MM.1S (cell line): ENCODE results near the gene SGCD.

Experiments used
- DNase-seq: peaks from one replicate; pipeline ENCODE4 v3.0.0-alpha.2; 2015
- H2AFZ ChIP-seq: fragments of 300-600 bp; sonication (generic); 2 replicates; pipeline ENCODE4 v1.6.0; 2016; ENCODE audit warnings: antibody characterized with exemption, low read length
- H3F3A ChIP-seq: fragments of 300-600 bp; sonication (generic); 2 replicates; pipeline ENCODE4 v1.6.1; 2016; ENCODE audit warnings: mild to moderate bottlenecking, antibody characterized with exemption, low read length, moderate library complexity, mixed read lengths; ENCODE audit not compliant: insufficient read depth
- H3K27ac ChIP-seq: fragments of 300-600 bp; sonication (generic); 2 replicates; pipeline ENCODE4 v1.5.1; 2016; ENCODE audit warnings: mild to moderate bottlenecking, low read length
- H3K27me3 ChIP-seq: fragments of 300-600 bp; sonication (generic); replicated peaks from 2 replicates; pipeline ENCODE4 v1.6.0; 2016; ENCODE audit warnings: low read length; ENCODE audit not compliant: insufficient read depth
- H3K36me3 ChIP-seq: fragments of 300-600 bp; sonication (generic); replicated peaks from 2 replicates; pipeline ENCODE4 v1.6.1; 2016; ENCODE audit warnings: mild to moderate bottlenecking, low read length, mixed read lengths; ENCODE audit not compliant: insufficient read depth
- H3K4me1 ChIP-seq: fragments of 300-600 bp; sonication (generic); 2 replicates; pipeline ENCODE4 v1.6.1; 2016; ENCODE audit warnings: low read length, mixed read lengths
- H3K4me2 ChIP-seq: fragments of 300-600 bp; sonication (generic); 2 replicates; pipeline ENCODE4 v1.6.0; 2016; ENCODE audit warnings: low read depth, low read length
- H3K4me3 ChIP-seq: fragments of 300-600 bp; sonication (generic); 2 replicates; pipeline ENCODE4 v1.5.1; 2016; ENCODE audit warnings: low read length, mixed read lengths
- H3K79me2 ChIP-seq: fragments of 300-600 bp; sonication (generic); 2 replicates; pipeline ENCODE4 v1.6.1; 2016; ENCODE audit warnings: mixed run types, low read length, mixed read lengths
- H3K9ac ChIP-seq: fragments of 300-600 bp; sonication (generic); 2 replicates; pipeline ENCODE4 v1.6.1; 2016; ENCODE audit warnings: low read length, mixed read lengths
- H3K9me2 ChIP-seq: fragments of 300-600 bp; sonication (generic); replicated peaks from 2 replicates; pipeline ENCODE4 v1.6.1; 2016; ENCODE audit warnings: mild to moderate bottlenecking, low read length, mixed read lengths; ENCODE audit not compliant: insufficient read depth
- H3K9me3 ChIP-seq: fragments of 300-600 bp; sonication (generic); replicated peaks from 2 replicates; pipeline ENCODE4 v1.6.1; 2016; ENCODE audit warnings: mild to moderate bottlenecking, low read length, mixed read lengths; ENCODE audit not compliant: insufficient read depth
- H4K20me1 ChIP-seq: fragments of 300-600 bp; sonication (generic); 2 replicates; pipeline ENCODE4 v1.6.1; 2016; ENCODE audit warnings: mild to moderate bottlenecking, low read length, moderate library complexity, mixed read lengths; ENCODE audit not compliant: insufficient read depth
- CTCF ChIP-seq: fragments of 300-600 bp; sonication (generic); IDR thresholded peaks from 2 replicates; pipeline ENCODE4 v1.5.1; 2016; ENCODE audit warnings: antibody characterized with exemption, low read length, mixed read lengths
- EZH2 ChIP-seq: fragments of 300-600 bp; sonication (generic); optimal IDR thresholded peaks from 2 replicates; pipeline ENCODE3; 2017; ENCODE audit warnings: low read depth, mild to moderate bottlenecking, antibody characterized with exemption, low read length, mixed read lengths
- EZH2phosphoT487 ChIP-seq: fragments of 300-600 bp; sonication (generic); IDR thresholded peaks from 2 replicates; pipeline ENCODE4 v1.6.1; 2018; ENCODE audit warnings: antibody characterized with exemption, low read length

SGCD gene

GRCh38 chr5:156476158-156476551 is 149.2 kb downstream of the SGCD start:
- Histone ChIP-seq H3K9me3 (no peaks in the 10 kb centered on the region), H3K9ac (no peak overlapping the region), H3K4me2 (no peak overlapping the region), H3K27ac (no peak overlapping the region), H3K36me3 (no peaks in the 10 kb centered on the region), H3K4me3 (no peak overlapping the region), H3K27me3 (no peaks in the 10 kb centered on the region), H3F3A (no peaks in the 10 kb centered on the region), H3K4me1 (no peaks in the 10 kb centered on the region), H2AFZ (no peak overlapping the region), H3K79me2 (no peaks in the 10 kb centered on the region), H3K9me2 (no peaks in the 10 kb centered on the region), H4K20me1 (no peaks in the 10 kb centered on the region)
- TF ChIP-seq CTCF (no peak), EZH2phosphoT487 (no peak), EZH2 (no peak)
- no peak for DNase-seq

- no peak overlapping the region for H3K27ac ChIP-seq
Measured at GRCh38 chr5:156476678-156477077, 149.7 kb downstream of the SGCD start.

GRCh38 chr5:156477196-156477595 is 150.2 kb downstream of the SGCD start:
- Histone ChIP-seq H3K9me2 (no peaks in the 10 kb centered on the region), H3K36me3 (no peaks in the 10 kb centered on the region), H3K27ac (no peak overlapping the region), H3K9me3 (no peaks in the 10 kb centered on the region), H3K9ac (no peak overlapping the region), H3K79me2 (no peaks in the 10 kb centered on the region), H2AFZ (no peak overlapping the region), H4K20me1 (no peaks in the 10 kb centered on the region), H3K4me1 (no peaks in the 10 kb centered on the region), H3K27me3 (no peaks in the 10 kb centered on the region), H3K4me2 (no peak overlapping the region), H3F3A (no peaks in the 10 kb centered on the region), H3K4me3 (no peak overlapping the region)
- TF ChIP-seq CTCF (no peak), EZH2phosphoT487 (no peak), EZH2 (no peak)
- no peak for DNase-seq

More at GRCh38 chr5:156476678-156477077, 149.7 kb downstream of the SGCD start:
- Histone ChIP-seq H3K36me3 (no peaks in the 10 kb centered on the region), H2AFZ (no peak overlapping the region), H3K9ac (no peak overlapping the region), H3K79me2 (no peaks in the 10 kb centered on the region), H3K4me1 (no peaks in the 10 kb centered on the region), H3K27me3 (no peaks in the 10 kb centered on the region), H3K4me2 (no peak overlapping the region), H3F3A (no peaks in the 10 kb centered on the region), H3K9me3 (no peaks in the 10 kb centered on the region), H4K20me1 (no peaks in the 10 kb centered on the region), H3K9me2 (no peaks in the 10 kb centered on the region), H3K4me3 (no peak overlapping the region)
- no peak for DNase-seq
- TF ChIP-seq EZH2 (no peak), CTCF (no peak), EZH2phosphoT487 (no peak)
